GM12872 (cell line): ENCODE measurements around the gene IRF2.

Experiments used
- TF ChIP-seq, protein P1 (sequence below): IDR thresholded peaks from 3 replicates; pipeline ENCODE4 v1.5.1; 2011; ENCODE audit warnings: low read depth, mild to moderate bottlenecking, low read length, moderate library complexity; ENCODE audit not compliant: insufficient read depth

IRF2 gene

GRCh38 chr4:184463158-184463557, 11.2 kb downstream of the IRF2 start:
- TF ChIP-seq, protein P1, sequence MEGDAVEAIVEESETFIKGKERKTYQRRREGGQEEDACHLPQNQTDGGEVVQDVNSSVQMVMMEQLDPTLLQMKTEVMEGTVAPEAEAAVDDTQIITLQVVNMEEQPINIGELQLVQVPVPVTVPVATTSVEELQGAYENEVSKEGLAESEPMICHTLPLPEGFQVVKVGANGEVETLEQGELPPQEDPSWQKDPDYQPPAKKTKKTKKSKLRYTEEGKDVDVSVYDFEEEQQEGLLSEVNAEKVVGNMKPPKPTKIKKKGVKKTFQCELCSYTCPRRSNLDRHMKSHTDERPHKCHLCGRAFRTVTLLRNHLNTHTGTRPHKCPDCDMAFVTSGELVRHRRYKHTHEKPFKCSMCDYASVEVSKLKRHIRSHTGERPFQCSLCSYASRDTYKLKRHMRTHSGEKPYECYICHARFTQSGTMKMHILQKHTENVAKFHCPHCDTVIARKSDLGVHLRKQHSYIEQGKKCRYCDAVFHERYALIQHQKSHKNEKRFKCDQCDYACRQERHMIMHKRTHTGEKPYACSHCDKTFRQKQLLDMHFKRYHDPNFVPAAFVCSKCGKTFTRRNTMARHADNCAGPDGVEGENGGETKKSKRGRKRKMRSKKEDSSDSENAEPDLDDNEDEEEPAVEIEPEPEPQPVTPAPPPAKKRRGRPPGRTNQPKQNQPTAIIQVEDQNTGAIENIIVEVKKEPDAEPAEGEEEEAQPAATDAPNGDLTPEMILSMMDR = no peak

DNA sequence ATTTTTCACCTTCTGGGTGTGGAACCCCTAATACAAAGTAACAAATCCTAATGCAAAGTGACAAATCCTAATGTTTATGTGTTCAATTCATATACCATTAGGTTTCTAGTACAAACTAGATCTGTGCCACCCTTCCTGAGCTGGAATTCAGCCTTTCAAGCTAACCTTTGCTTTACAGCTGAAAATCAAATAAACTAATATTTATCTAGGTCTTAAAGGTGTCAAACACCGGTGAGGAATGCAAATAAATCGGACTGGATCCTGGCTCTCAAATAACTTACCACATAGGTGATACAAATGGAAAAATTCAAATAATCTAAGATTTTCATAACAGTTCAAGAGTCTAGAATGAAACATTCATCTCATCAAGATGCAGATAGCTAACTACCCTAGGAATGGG, 11.6 kb downstream of the IRF2 start:
- TF ChIP-seq, protein P1 = no peak

DNA sequence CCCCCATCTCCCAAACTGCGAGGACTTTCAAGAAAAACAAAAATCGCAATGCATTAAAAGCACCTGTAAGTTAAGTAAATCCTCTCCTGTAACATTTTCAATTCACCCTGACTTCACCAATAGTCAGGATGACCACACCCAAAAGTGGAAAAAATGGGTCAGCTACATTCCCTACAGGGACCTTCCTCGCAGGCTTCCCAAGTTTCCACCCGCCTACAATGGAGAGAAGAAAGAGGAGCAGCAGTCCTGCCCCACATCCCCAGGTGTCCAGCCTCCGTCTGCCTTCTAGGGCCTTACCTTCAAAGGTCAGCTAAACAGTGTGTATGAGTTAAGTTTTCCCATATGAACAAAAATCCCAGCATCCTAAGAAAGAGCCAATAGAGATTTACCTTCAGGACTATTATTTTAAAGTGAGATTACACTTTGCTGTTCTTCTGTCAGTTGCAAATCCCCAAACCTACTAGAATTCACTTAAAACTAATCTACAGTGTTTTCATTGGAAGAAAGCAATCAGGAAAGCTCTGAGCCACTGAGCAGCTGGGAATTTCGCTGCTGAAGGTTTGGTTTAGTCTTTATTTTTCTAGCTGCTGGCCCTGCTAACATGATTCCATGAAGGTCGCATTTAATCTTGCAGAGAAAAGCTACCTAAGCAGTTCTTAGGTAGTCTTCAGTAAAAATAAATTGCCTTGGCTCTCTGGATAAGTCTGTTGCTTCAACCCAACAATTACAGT, 12.5 kb downstream of the IRF2 start:
- TF ChIP-seq, protein P1 = no peak

DNA sequence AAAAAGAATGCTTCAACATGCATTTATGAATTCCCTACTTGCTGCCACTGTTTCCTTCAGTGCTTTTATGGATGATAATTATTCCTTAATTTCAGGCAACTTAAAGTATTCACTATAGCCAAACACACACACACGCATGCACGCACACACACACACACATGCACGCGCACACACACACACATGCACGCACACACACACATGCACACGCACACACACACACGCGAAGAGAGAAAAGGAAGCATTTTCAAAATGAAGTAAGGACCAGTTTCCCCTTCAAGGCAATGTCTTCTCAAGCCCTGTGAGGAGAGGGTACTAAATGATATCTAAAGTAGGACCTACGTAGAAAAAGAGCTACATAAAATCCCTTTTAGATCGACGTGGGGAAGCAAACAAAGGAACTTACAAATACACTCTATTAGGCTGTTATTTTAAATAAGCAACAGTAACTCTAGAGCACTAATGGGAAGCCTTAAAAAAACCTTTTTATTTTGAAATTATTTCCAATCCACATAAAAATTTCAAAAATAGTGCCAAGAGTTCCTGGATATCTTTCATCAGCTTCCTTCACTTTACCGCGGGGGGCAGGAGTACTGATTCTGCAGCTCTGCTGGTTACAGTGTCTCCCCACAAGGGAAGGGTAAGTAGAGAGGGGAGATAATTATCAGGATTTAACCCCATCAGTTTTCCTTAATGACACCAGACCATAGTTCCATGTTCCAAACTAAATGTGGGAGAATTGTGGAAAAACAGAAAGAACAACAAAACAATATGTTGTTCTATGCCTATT, 13.7 kb downstream of the IRF2 start:
- TF ChIP-seq, protein P1 = no peak

DNA sequence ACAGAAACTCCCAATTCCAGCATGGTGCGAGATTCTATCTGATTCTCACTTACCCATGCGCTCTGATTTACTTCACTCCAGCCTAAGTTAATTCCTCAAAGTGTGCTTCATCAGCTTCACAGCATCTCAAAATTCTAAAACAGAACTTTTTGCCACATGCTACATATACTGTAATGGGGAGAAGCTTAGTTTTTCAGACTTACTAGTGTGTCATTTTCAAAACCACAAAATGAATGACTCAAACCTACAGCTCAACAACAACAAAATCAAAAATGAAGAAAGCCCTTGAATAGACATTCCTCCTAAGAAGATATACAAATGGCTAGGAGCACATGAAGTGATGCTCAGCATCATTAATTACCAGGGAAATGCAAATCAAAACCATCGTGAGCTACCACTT, 14.9 kb downstream of the IRF2 start:
- TF ChIP-seq, protein P1 = no peak

DNA sequence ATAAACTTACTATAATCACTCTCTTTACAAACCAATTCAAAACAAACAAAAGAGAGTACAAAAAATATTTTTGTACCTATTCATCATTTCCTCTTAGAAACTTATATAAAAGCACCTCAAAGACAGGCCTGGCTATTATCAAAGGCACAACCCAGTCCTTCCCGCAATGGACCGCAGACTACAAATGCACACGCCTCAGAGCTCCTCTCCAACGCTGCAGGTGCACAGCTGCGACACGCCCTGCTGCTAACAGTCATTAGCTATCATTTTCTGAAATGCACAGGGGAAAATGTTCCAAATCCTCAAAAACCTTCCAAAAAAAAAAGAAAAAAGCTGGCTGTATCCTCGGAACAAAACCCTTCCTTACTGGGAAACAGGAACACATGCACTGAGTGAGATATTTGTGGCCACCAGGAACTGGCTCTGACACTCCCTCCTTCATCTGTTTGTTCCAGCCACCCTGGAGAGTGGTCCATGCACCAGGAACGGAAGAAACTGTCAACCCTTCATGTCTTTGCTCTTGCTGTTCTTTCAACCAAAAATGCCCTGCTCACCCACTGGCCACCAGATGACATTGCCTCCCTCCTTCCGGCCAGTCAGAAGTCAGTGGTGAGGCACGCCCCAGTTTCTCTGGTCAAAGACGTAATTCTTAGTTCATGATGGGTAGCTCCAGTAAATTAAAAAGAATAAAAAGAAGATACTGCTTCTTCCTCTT, 16.7 kb downstream of the IRF2 start:
- TF ChIP-seq, protein P1 = no peak

DNA sequence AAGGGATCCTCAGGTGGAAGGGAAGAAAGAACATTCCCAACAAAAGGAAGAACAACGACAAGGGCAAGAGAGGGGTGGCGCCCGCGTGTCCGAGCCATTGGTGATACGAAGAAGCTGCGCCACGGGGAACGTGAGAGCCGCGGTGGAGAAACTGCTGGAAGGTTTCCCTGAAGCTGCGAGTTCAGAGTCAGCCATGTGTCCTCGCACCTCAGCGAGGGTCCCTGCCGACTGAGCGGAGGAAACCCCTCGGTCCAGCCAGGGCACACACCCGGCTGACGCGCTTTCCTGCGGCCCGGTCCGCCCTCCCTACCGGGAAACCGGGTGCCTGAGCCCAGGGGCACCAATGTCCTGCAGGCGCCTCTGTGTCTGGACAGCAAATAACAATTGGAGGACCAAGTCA, 18.0 kb downstream of the IRF2 start:
- TF ChIP-seq, protein P1 = no peak
